ENCODE measurements around the gene FBXL17.
"Not testable (repeated sequence)": the region's sequence is repeated elsewhere in the genome, so short reads cannot be mapped to it uniquely, and the experiment has no call there.

Gene FBXL17

GRCh38 chr5:108238936-108239887 lies 142.7 kb downstream of the FBXL17 start:
- no peak for DNase-seq

DNA sequence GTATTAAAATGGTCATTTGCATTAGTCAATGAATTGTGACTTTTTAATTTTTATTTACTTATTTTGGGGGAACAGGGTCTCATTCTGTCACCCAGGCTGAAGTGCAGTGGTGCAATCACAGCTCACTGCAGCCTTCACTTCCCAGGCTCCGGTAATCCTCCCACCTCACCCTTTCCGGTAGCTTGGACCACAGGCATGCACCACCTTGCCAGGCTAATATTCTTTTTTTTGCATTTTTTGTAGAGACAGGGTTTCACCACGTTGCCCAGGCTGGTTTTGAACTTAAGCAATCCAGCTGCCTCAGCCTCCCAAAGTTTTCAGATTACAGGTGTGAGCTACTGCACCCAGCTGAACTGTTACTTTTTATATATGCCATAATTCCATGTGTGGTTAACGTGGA lies 143.4 kb downstream of the FBXL17 start:
- DNase-seq: no peak

DNA sequence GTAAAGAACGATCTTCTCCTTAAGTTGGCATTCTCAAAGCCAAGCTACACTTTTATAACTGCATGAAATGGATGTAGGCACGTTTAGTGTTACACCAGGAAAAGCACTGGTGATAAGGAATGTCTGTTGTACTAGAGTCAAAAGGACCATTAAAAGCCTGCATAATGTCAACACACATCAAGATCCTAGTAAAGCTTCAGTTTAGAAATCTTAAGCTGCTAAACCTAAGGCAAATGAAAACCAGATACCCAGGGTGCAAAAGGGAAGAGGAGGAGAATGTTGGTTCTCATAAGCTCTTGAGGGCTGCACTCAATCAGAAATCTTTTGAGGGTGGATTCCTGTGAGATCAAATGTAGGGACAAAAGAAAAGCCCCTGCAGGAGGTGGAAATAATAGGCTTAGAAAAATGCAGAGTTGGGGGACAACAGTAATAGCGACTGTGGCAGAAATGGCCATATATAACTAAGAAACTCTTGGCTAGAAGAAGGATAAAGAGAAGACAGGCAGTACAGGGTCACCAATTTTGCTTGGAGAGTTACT lies 148.2 kb downstream of the FBXL17 start:
- no peak for DNase-seq

GRCh38 chr5:108232805-108233204 lies 149.1 kb downstream of the FBXL17 start:
- DNase-seq: no peak

GRCh38 chr5:108222011-108222410 lies 159.9 kb downstream of the FBXL17 start:
- DNase-seq: no peak

DNA sequence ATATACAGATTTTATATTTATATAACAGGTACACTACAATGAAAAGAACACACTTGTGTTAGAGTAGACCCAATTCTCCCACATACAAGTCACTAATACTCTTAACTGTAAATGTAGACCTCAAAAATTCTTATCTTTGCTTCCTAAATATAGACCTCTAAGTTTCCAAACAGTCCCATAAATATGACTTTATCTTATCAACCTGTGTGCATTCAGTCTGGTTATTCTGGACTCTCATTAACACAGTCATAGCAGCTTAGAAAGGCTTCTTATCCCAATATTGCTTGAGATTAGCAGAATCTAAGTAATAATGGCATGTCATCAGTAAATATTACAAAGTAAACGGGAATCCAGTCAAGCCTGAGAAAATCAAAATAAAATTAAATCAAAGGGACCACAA lies 161.1 kb downstream of the FBXL17 start:
- no peak for DNase-seq

DNA sequence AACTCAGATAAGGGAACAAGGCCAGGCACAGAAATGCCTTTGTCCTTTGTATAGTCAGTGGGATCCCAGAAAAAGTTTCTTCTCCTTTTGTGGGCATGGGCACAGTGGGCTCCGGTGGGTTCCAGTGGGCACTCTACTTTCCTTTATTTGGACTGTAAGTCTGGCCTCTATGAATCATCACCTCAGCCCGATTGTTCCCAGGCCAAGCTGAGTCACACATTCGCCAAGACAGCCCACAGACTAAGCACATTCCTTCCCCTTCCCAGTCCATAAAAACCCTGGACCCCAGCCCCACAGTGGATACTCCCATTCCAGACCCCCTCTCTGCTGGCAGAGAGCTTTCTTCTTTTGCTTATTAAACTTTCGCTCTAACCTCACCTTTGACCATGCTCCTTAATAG lies 165.0 kb downstream of the FBXL17 start:
- DNase-seq: no peak

GRCh38 chr5:108214857-108215256 lies 167.0 kb downstream of the FBXL17 start:
- no peak for DNase-seq

GRCh38 chr5:108212775-108213346 lies 169.0 kb downstream of the FBXL17 start:
- no peak for DNase-seq

DNA sequence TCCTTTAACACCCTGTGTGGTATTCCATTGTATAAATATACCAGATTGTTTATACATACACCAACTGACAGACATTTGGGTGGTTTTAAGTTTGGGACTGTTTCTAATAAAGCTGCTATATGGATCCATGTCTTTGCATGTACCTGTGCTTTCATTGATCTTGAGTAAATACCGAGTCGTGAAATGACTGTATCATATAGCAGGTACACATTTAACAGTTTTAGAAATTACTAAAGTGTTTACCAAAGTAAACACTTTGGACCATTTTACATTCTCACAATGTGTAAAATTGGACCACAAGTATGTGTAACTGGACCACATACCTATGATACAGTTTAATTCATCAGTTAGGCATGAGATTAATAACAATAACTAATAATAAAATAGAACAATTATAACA lies 175.2 kb downstream of the FBXL17 start:
- no peak for DNase-seq

DNA sequence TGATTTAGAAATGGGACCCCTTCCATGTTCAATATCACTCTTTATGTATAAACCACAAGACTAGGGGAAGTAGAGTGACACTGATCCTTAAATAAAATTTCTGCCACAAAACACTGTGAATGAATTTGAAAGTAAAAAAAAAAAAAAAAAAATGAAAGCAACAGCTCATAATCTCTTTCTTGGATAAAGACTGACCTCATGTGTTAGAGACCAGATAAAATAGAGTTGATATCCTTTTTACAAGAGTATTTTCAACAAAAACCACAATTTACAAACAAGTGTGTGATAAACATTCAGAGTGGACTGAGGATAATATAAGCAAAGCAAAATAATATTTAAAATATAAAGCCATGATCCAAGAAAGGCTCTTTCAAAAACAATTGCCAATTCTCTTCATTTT lies 180.2 kb downstream of the FBXL17 start:
- DNase-seq: no peak

- DNase-seq: no peak
These were observed 185.6 kb downstream of the FBXL17 start for GRCh38 chr5:108196276-108196675.

DNA sequence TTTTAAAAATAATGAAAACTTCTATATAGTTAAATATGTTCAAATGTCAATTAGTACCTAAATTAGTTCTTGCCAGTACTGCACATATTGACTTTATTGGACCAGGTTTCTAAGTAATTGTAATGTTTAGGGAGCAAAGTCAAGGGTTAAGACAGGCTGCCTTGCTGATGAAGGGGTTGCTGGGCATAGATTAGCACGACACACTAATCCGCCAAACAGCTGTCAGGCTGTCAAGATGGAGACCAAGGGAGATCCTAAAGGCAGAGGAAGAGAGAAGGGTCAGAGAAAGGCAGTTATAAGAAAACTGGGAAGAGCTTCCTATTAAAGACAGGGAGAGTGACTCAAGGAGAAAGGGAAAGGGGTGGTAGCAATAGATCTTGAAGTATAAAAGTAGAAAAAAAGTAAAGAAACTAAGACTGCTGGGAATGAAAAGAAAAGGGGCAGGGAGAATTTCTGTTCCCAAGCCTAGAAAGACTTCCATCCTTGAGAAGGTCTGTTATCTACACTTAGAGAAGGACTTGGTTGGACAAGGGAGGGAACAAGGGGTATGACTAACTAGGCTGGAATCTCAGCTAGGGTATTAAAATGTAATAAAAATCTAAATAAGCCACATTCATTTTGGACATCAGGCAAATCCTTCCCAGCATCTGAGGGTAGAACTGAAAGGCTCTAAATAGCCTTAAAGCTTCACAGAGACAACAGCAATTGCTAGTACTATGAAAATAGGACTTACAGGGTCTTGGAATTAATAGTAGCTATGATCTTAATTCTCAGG lies 188.7 kb downstream of the FBXL17 start:
- no peak for DNase-seq

DNA sequence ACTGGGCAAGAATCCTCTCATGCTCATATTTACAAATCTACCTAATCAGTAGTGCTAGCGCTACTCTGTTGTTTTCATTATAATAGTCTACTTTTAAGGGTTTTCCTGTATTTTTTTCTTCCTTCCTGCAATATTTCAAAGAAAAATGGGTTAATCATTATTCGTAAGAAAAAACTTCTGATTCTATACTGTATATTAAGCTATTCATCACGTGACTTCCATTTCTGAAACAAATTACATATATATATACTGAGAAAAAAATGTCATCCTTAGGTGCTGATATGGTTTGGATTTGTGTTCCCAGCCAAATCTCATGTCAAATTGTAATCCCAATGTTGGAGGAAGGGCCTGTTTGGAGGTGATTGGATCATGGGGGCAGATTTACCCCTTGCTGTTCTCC lies 197.0 kb downstream of the FBXL17 start:
- no peak for DNase-seq

DNA sequence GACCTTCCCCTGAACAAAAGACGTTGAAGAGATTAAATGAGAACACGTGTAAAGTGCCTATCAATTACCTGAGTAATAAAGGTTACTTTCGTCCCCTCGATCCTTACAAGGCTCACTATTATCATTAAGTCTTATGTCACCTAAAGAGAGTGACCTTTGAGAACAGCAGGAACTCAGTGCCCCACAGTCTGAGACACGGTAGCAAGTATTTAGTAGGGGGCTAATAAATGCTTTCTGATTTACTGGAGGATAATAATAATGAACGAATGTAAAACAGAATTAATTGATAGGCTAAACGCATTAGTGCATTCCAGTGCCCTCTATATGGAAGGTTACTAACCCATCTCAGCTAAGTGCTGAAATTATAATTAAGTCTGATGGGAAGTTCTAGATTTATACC lies 199.9 kb downstream of the FBXL17 start:
- no peak for DNase-seq

GRCh38 chr5:108174286-108174685 lies 207.6 kb downstream of the FBXL17 start:
- DNase-seq: no peak

GRCh38 chr5:108171759-108172158 lies 210.1 kb downstream of the FBXL17 start:
- DNase-seq: no peak

- DNase-seq: peak in 1 of 2 experiments; percentile 23
These were observed 213.0 kb downstream of the FBXL17 start for GRCh38 chr5:108168915-108169314.

GRCh38 chr5:108167174-108167573 lies 214.7 kb downstream of the FBXL17 start:
- no peak for DNase-seq

GRCh38 chr5:108164574-108164973 lies 217.3 kb downstream of the FBXL17 start:
- no peak for DNase-seq

- DNase-seq: not testable (repeated sequence)
These were observed 229.0 kb downstream of the FBXL17 start for GRCh38 chr5:108152854-108153253.

DNA sequence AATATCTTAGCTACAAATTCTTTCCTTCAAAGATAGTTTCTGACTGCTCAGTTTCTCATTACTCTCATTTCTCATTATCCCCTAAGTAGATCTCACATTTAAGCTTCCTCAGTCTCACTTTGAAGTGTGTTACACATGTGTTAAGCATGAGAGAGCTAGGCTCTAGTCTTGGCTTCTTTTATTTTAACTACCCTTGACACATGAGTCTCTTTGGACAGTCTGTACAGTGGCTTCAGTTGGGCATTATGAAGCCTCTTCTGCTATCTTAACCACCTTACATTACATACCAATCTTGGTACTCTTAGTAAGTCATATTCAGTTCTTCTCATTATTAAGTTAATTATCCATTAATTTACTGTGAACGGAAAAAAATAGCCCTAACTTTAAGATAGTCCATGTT lies 232.5 kb downstream of the FBXL17 start:
- DNase-seq: no peak

GRCh38 chr5:108148715-108149139 lies 233.2 kb downstream of the FBXL17 start:
- DNase-seq: peak; percentile 11 to 46
